ENCODE data around the gene SLX4IP.

The SLX4IP gene

GRCh38 chr20:10521836-10522235 lies 86.7 kb downstream of the SLX4IP start:
- TF ChIP-seq CTCF (IDR thresholded peaks at IDR 0.05; ENCODE audit: low read depth, low read length), result no peak
- H3K4me3 ChIP-seq (replicated peaks in 1 of 2; ENCODE audit: low read depth in 2 of 2, low read length in 2 of 2), result no peak overlapping the region
- DNase-seq (ENCODE audit: low read depth in 2 of 2), result no peak

- TF ChIP-seq CTCF (IDR thresholded peaks at IDR 0.05; ENCODE audit: low read depth, low read length), result no peak
- no peak overlapping the region for H3K4me3 ChIP-seq (replicated peaks in 1 of 2; ENCODE audit: low read depth in 2 of 2, low read length in 2 of 2)
- no peak for DNase-seq (ENCODE audit: low read depth in 2 of 2)
These were observed 87.2 kb downstream of the SLX4IP start for GRCh38 chr20:10522328-10522727.

- no peak for TF ChIP-seq CTCF (IDR thresholded peaks at IDR 0.05; ENCODE audit: low read depth, low read length)
- no peak for DNase-seq (ENCODE audit: low read depth in 2 of 2)
- H3K4me3 ChIP-seq (replicated peaks in 1 of 2; ENCODE audit: low read depth in 2 of 2, low read length in 2 of 2), result no peak overlapping the region
These were observed 88.3 kb downstream of the SLX4IP start for GRCh38 chr20:10523443-10523842.

GRCh38 chr20:10524034-10524476 lies 89.0 kb downstream of the SLX4IP start:
- no peak for TF ChIP-seq CTCF (IDR thresholded peaks at IDR 0.05; ENCODE audit: low read depth, low read length)
- peak; percentile 55 to 76 for DNase-seq (ENCODE audit: low read depth in 2 of 2)
- no peak overlapping the region for H3K4me3 ChIP-seq (replicated peaks in 1 of 2; ENCODE audit: low read depth in 2 of 2, low read length in 2 of 2)

- DNase-seq (ENCODE audit: low read depth in 2 of 2), result peak; percentile 25 to 90
- H3K4me3 ChIP-seq (replicated peaks in 1 of 2; ENCODE audit: low read depth in 2 of 2, low read length in 2 of 2), result no peak overlapping the region
- no peak for TF ChIP-seq CTCF (IDR thresholded peaks at IDR 0.05; ENCODE audit: low read depth, low read length)
These were observed 89.5 kb downstream of the SLX4IP start for GRCh38 chr20:10524643-10525042.

- DNase-seq (ENCODE audit: low read depth in 2 of 2), result no peak
- TF ChIP-seq CTCF (IDR thresholded peaks at IDR 0.05; ENCODE audit: low read depth, low read length), result no peak
- no peak overlapping the region for H3K4me3 ChIP-seq (replicated peaks in 1 of 2; ENCODE audit: low read depth in 2 of 2, low read length in 2 of 2)
These were observed 92.7 kb downstream of the SLX4IP start for GRCh38 chr20:10527781-10528180.

GRCh38 chr20:10530883-10531282 lies 95.8 kb downstream of the SLX4IP start:
- TF ChIP-seq CTCF (IDR thresholded peaks at IDR 0.05; ENCODE audit: low read depth, low read length), result no peak
- no peak overlapping the region for H3K4me3 ChIP-seq (replicated peaks in 1 of 2; ENCODE audit: low read depth in 2 of 2, low read length in 2 of 2)
- DNase-seq (ENCODE audit: low read depth in 2 of 2), result no peak

Data from cardiac fibroblast (primary cell).